Muscle layer of colon (tissue), 2 donors: ENCODE measurements around the gene FKBP4.
A peak's percentile ranks its signal among the peaks of the same experiment; 100 is the strongest.

Source experiments
- H3K27ac ChIP-seq: one replicate; pipeline ENCODE4 v1.7.0; 2013; ENCODE audit warnings: low read depth, mild to moderate bottlenecking, low read length, moderate library complexity
- H3K27me3 ChIP-seq, 2 donors: one replicate each; pipeline ENCODE4 v1.7.0; 2013; ENCODE audit warnings: low read length in 2 of 2, mild to moderate bottlenecking in 2 of 2; ENCODE audit not compliant: insufficient read depth in 2 of 2, control insufficient read depth in 1 of 2
- H3K36me3 ChIP-seq: one replicate; pipeline ENCODE4 v1.7.0; 2013; ENCODE audit warnings: mild to moderate bottlenecking, low read length; ENCODE audit not compliant: insufficient read depth
- H3K4me1 ChIP-seq: one replicate; pipeline ENCODE4 v1.7.0; 2013; ENCODE audit warnings: mild to moderate bottlenecking, low read length; ENCODE audit not compliant: insufficient read depth
- H3K4me3 ChIP-seq, 2 donors: one replicate each; pipeline ENCODE4 v1.7.0; 2013; ENCODE audit warnings: low read length in 2 of 2, low read depth in 1 of 2, mild to moderate bottlenecking in 1 of 2, moderate library complexity in 1 of 2
- H3K9ac ChIP-seq: one replicate; pipeline ENCODE4 v1.7.0; 2013; ENCODE audit warnings: low read length
- H3K9me3 ChIP-seq: one replicate; pipeline ENCODE4 v1.7.0; 2013; ENCODE audit warnings: mild to moderate bottlenecking, low read length
- donor health status: abdominal sarcoma.
- donor health status: Adenocarcinoma of cecum.

Gene FKBP4

GRCh38 chr12:2783936-2784600 is 10.7 kb upstream of the FKBP4 start:
- Histone ChIP-seq H3K27me3 (peaks cover 0 to 7% of the 10 kb centered on the region in 2 donors), H3K9ac (no peak overlapping the region)

GRCh38 chr12:2785017-2785416 is 9.8 kb upstream of the FKBP4 start:
- Histone ChIP-seq H3K4me3 (no peak overlapping the region), H3K27me3 (peaks cover 0 to 7% of the 10 kb centered on the region in 2 donors), H3K9me3 (no peaks in the 10 kb centered on the region), H3K27ac (no peak overlapping the region), H3K4me1 (no peaks in the 10 kb centered on the region), H3K36me3 (no peaks in the 10 kb centered on the region), H3K9ac (no peak overlapping the region)

More at GRCh38 chr12:2783936-2784600, 10.7 kb upstream of the FKBP4 start:
- no peaks in the 10 kb centered on the region for H3K36me3 ChIP-seq
- no peak overlapping the region for H3K27ac ChIP-seq
- H3K4me1 ChIP-seq = no peaks in the 10 kb centered on the region
- H3K4me3 ChIP-seq = peak overlapping the region; percentile 20 to 58
- no peaks in the 10 kb centered on the region for H3K9me3 ChIP-seq

GRCh38 chr12:2791089-2791488 is 3.7 kb upstream of the FKBP4 start:
- Histone ChIP-seq H3K9ac (no peak overlapping the region), H3K27ac (no peak overlapping the region), H3K27me3 (no peaks in the 10 kb centered on the region), H3K4me1 (peaks cover 5% of the 10 kb centered on the region), H3K4me3 (no peak overlapping the region), H3K36me3 (no peaks in the 10 kb centered on the region), H3K9me3 (no peaks in the 10 kb centered on the region)

- no peaks in the 10 kb centered on the region for H3K27me3 ChIP-seq
- H3K4me1 ChIP-seq = peaks cover 22% of the 10 kb centered on the region
- no peak overlapping the region for H3K27ac ChIP-seq
- no peak overlapping the region for H3K4me3 ChIP-seq
- peaks cover 10% of the 10 kb centered on the region for H3K36me3 ChIP-seq
- no peaks in the 10 kb centered on the region for H3K9me3 ChIP-seq
- no peak overlapping the region for H3K9ac ChIP-seq
Measured at GRCh38 chr12:2792671-2793500, 1.9 kb upstream of the FKBP4 start.

GRCh38 chr12:2793561-2793960 is 1.2 kb upstream of the FKBP4 start:
- Histone ChIP-seq H3K36me3 (peaks cover 17% of the 10 kb centered on the region), H3K9ac (no peak overlapping the region), H3K4me3 (no peak overlapping the region), H3K9me3 (no peaks in the 10 kb centered on the region), H3K27me3 (no peaks in the 10 kb centered on the region), H3K4me1 (peaks cover 24% of the 10 kb centered on the region), H3K27ac (no peak overlapping the region)

- Histone ChIP-seq H3K36me3 (peaks cover 24% of the 10 kb centered on the region), H3K4me3 (peak overlapping the region; percentile 71 to 72), H3K9me3 (no peaks in the 10 kb centered on the region), H3K4me1 (peaks cover 24% of the 10 kb centered on the region), H3K9ac (peak overlapping the region; percentile 40), H3K27me3 (no peaks in the 10 kb centered on the region), H3K27ac (peak overlapping the region; percentile 61)
Measured at GRCh38 chr12:2794191-2794735, 507 bp upstream of the FKBP4 start.

GRCh38 chr12:2795291-2796186 is 769 bp downstream of the FKBP4 start:
- no peaks in the 10 kb centered on the region for H3K27me3 ChIP-seq
- H3K36me3 ChIP-seq = peaks cover 36% of the 10 kb centered on the region
- H3K4me1 ChIP-seq = peaks cover 24% of the 10 kb centered on the region
- peak overlapping the region; percentile 72 for H3K27ac ChIP-seq
- H3K4me3 ChIP-seq = peak overlapping the region; percentile 72 to 88
- no peaks in the 10 kb centered on the region for H3K9me3 ChIP-seq
- H3K9ac ChIP-seq = peak overlapping the region; percentile 45

GRCh38 chr12:2796187-2796666 is 1.5 kb downstream of the FKBP4 start:
- H3K27ac ChIP-seq = peak overlapping the region; percentile 41

GRCh38 chr12:2797721-2798418 is 3.1 kb downstream of the FKBP4 start:
- Histone ChIP-seq H3K9ac (no peak overlapping the region), H3K4me1 (peaks cover 30% of the 10 kb centered on the region), H3K27me3 (no peaks in the 10 kb centered on the region), H3K36me3 (peaks cover 55% of the 10 kb centered on the region), H3K27ac (no peak overlapping the region), H3K9me3 (no peaks in the 10 kb centered on the region), H3K4me3 (no peak overlapping the region)

More at GRCh38 chr12:2796187-2796666, 1.5 kb downstream of the FKBP4 start:
- peak overlapping the region; percentile 45 for H3K9ac ChIP-seq
- no peaks in the 10 kb centered on the region for H3K27me3 ChIP-seq
- H3K9me3 ChIP-seq = no peaks in the 10 kb centered on the region
- peak overlapping the region; percentile 35 to 88 for H3K4me3 ChIP-seq
- peaks cover 43% of the 10 kb centered on the region for H3K36me3 ChIP-seq
- H3K4me1 ChIP-seq = peaks cover 28% of the 10 kb centered on the region

- H3K27me3 ChIP-seq = no peaks in the 10 kb centered on the region
- H3K4me3 ChIP-seq = no peak overlapping the region
- no peaks in the 10 kb centered on the region for H3K9me3 ChIP-seq
- no peak overlapping the region for H3K9ac ChIP-seq
- peaks cover 38% of the 10 kb centered on the region for H3K4me1 ChIP-seq
- H3K36me3 ChIP-seq = peaks cover 67% of the 10 kb centered on the region
- H3K27ac ChIP-seq = no peak overlapping the region
Measured at GRCh38 chr12:2800046-2800570, 5.3 kb downstream of the FKBP4 start.
